ENCODE results near the gene AHSP. TPM values are rescaled to one million over a fixed set of nuclear protein-coding genes. Genes with fewer than 3 reads are reported as not detected.

Gene AHSP
- total and polyA plus RNA-seq, 10 of the 15 experiments (the other 5 are each of a cell fraction or from before 2014, with no cell fraction given) = not detected

DNA sequence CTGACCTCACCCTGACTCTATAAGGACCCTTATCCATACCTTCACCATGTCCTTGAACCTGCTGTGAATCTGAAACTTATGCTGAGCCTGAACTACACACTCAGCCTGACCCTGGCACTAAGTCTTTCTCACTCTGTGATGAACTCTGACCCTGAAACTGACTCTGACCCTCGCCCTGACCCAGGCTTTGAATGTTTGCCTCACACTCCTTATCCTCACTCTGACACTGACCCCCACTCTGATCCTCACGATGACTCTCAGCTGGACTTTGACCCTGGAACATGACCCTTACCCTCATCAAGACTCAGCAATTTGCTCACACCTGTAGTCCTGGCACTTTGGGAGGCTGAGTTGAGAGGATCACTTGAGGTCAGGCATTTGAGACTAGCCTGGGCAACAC, 4.4 kb downstream of the AHSP start:
- ChIA-PET RAD21 (ENCODE audit: unreplicated experiment) (no interaction called here), CTCF (no interaction called here), POLR2A (no interaction called here), SMC1A (ENCODE audit: uncharacterized antibody, unreplicated experiment) (no interaction called here)
- intact Hi-C loops (cut with micrococcal nuclease; ENCODE audit: unreplicated experiment) (no loop called here), in situ Hi-C loops (cut with MboI) (no loop called here)
- H3K79me2 ChIP-seq (ENCODE audit: control insufficient read depth, insufficient read depth, low read length) = no peaks in the 10 kb centered on the region
- no peak overlapping the region for H3K4me2 ChIP-seq (ENCODE audit: control insufficient read depth, insufficient read depth)
- WGBS (ENCODE audit: insufficient coverage, insufficient replicate concordance, low lambda C conversion rate, missing lambda C conversion rate) = 38% methylated on average over 2 of the region's 2 CpGs
- DNase-seq (ENCODE audit: low read depth, low spot score) (no peak), ATAC-seq (no peak), FAIRE-seq (no peak)
- no peaks in the 10 kb centered on the region for H3K4me1 ChIP-seq (ENCODE audit: control insufficient read depth, insufficient read depth, low read length)
- no peak overlapping the region for H3K27ac ChIP-seq (ENCODE audit: control insufficient read depth, insufficient read depth)
- H2AFZ ChIP-seq (ENCODE audit: control insufficient read depth, low read depth, low read length) = no peak overlapping the region
- no peaks in the 10 kb centered on the region for H3K27me3 ChIP-seq (replicated peaks in 1 of 2; ENCODE audit: control insufficient read depth in 2 of 2, insufficient read depth in 2 of 2, low read length in 1 of 2)
- H3K9me3 ChIP-seq (replicated peaks; ENCODE audit: control insufficient read depth, insufficient read depth, low read length) = no peaks in the 10 kb centered on the region; the same call in 2 of the 3 replicates
- no peaks in the 10 kb centered on the region for H3K36me3 ChIP-seq (ENCODE audit: control insufficient read depth in 2 of 2, insufficient read depth in 2 of 2, low read length in 1 of 2)
- no peak overlapping the region for H3K4me3 ChIP-seq
- no peaks in the 10 kb centered on the region for H4K20me1 ChIP-seq (ENCODE audit: control insufficient read depth, insufficient read depth)
- TF ChIP-seq, protein P1, sequence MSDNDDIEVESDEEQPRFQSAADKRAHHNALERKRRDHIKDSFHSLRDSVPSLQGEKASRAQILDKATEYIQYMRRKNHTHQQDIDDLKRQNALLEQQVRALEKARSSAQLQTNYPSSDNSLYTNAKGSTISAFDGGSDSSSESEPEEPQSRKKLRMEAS (IDR thresholded peaks at IDR 0.05; ENCODE audit: low read depth, low read length) = no peak
- no peak for TF ChIP-seq CREB1 (IDR thresholded peaks at IDR 0.05; ENCODE audit: low read depth)
- no peak for TF ChIP-seq KDM1A (IDR thresholded peaks at IDR 0.05; ENCODE audit: borderline replicate concordance)
- no peak for TF ChIP-seq SMARCA5 (IDR thresholded peaks at IDR 0.05)
- no peak for TF ChIP-seq YBX1 (IDR thresholded peaks at IDR 0.05)
- TF ChIP-seq CREM (IDR thresholded peaks at IDR 0.05; ENCODE audit: low read depth) = no peak
- TF ChIP-seq KLF5 (IDR thresholded peaks at IDR 0.05; ENCODE audit: partially characterized antibody) = no peak
- no peak for TF ChIP-seq ZSCAN29 (IDR thresholded peaks at IDR 0.05)
- TF ChIP-seq SPI1 (IDR thresholded peaks at IDR 0.05; ENCODE audit: borderline replicate concordance, insufficient read depth, low read depth, low read length) = no peak
- TF ChIP-seq SMAD5 (IDR thresholded peaks at IDR 0.05; ENCODE audit: low read depth) = no peak
- no peak for TF ChIP-seq POLR2A (IDR thresholded peaks at IDR 0.05; ENCODE audit: low read depth, low read length)
- no peak for TF ChIP-seq NR2C2 (IDR thresholded peaks at IDR 0.05; ENCODE audit: borderline replicate concordance, control insufficient read depth, insufficient read length, low read depth)
- no peak for TF ChIP-seq ZZZ3 (IDR thresholded peaks at IDR 0.05; ENCODE audit: control insufficient read depth, insufficient read length, low read depth)
- no peak for TF ChIP-seq MYC (IDR thresholded peaks at IDR 0.05; ENCODE audit: insufficient read depth, insufficient read length, insufficient replicate concordance, low read length, severe bottlenecking)
- TF ChIP-seq, protein P2, sequence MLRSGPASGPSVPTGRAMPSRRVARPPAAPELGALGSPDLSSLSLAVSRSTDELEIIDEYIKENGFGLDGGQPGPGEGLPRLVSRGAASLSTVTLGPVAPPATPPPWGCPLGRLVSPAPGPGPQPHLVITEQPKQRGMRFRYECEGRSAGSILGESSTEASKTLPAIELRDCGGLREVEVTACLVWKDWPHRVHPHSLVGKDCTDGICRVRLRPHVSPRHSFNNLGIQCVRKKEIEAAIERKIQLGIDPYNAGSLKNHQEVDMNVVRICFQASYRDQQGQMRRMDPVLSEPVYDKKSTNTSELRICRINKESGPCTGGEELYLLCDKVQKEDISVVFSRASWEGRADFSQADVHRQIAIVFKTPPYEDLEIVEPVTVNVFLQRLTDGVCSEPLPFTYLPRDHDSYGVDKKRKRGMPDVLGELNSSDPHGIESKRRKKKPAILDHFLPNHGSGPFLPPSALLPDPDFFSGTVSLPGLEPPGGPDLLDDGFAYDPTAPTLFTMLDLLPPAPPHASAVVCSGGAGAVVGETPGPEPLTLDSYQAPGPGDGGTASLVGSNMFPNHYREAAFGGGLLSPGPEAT (IDR thresholded peaks at IDR 0.05; ENCODE audit: low read depth) = no peak
- TF ChIP-seq, protein P3, sequence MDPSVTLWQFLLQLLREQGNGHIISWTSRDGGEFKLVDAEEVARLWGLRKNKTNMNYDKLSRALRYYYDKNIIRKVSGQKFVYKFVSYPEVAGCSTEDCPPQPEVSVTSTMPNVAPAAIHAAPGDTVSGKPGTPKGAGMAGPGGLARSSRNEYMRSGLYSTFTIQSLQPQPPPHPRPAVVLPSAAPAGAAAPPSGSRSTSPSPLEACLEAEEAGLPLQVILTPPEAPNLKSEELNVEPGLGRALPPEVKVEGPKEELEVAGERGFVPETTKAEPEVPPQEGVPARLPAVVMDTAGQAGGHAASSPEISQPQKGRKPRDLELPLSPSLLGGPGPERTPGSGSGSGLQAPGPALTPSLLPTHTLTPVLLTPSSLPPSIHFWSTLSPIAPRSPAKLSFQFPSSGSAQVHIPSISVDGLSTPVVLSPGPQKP (IDR thresholded peaks at IDR 0.05; ENCODE audit: low read depth, low read length) = no peak
- TF ChIP-seq IRF4 (IDR thresholded peaks at IDR 0.05; ENCODE audit: low read depth, low read length) = no peak
- TF ChIP-seq NRF1 (conservative IDR thresholded peaks at IDR 0.05; ENCODE audit: low read depth, low read length) = no peak
- TF ChIP-seq RFX5 (IDR thresholded peaks at IDR 0.05; ENCODE audit: low read depth, low read length) = no peak
- no peak for TF ChIP-seq NBN (IDR thresholded peaks at IDR 0.05)
- BruUV-seq (replicated peaks) = no TSS peak
- no peak overlapping the region for H3K9ac ChIP-seq (ENCODE audit: control insufficient read depth, insufficient read depth, low read length)

Data from GM12878 (cell line).